NCI-H748 (cell line): ENCODE measurements around the gene ANGPTL4.
A peak's percentile ranks its signal among the peaks of the same experiment; 100 is the strongest.
"Not testable (repeated sequence)": the region's sequence is repeated elsewhere in the genome, so short reads cannot be mapped to it uniquely, and the experiment has no call there.

Experiments
- DNase-seq: peaks from one replicate; lab custom pipeline; 2025; ENCODE audit not compliant: unreplicated experiment; lab: John Stamatoyannopoulos, UW

ANGPTL4 gene

DNA sequence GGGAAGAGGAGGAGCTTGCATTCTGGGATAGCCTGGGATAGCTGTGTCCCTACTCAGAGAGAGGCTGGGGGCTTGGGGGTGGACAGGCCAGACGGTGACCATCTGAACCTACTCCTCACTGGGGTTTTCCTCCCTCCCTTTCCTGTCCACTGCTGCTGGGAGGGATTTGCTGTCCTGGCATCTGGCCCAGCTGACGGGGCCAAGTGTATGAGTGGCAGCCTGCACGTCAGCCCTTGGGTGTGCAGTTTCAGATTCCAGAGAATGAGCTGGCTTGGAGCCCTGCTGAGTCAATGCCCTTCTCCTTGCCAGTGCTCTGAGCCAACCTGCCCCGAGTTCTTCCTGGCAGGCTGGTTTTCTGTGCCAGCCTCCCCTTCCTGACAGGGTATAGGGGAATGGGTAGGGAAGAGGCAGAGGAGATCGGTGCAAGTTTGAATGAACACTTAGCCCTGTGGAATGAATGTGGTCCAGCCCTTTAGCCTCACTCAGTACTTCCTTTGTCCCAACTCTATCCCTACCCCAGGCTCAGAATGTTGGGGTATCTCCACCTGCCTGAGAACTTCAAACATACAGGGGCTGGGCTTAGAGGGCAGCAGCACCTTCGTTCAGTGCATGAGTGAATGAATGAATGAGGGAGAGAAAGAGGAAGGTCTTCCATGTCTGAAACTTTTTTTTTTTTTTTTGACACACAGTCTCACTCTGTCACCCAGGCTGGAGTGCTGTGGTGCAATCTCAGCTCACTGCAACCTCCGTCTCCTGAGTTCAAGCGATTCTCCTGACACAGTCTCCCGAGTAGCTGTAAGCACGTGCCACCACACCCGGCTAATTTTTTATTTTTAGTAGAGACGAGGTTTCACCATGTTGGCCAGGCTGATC is 1.8 kb upstream of the ANGPTL4 start:
- peak; percentile 8 for DNase-seq

DNA sequence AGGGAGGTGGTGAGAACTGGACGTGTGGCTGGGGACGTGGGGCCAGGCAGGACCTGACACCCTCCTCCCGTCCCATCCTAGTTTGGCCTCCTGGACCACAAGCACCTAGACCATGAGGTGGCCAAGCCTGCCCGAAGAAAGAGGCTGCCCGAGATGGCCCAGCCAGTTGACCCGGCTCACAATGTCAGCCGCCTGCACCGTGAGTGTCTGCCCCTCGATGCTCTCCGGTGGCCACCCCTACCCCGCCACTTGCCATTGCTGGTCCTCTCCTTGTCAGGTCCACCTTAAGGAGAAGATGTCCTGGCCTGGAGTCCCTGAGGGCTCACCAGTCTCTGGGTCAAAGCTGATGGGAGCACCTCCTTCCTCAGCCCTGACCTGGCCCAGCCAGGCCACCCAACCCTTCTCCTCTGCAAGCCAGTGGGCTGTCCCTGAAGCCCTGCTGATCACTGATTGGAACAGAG is 2.2 kb downstream of the ANGPTL4 start:
- DNase-seq = no peak

DNA sequence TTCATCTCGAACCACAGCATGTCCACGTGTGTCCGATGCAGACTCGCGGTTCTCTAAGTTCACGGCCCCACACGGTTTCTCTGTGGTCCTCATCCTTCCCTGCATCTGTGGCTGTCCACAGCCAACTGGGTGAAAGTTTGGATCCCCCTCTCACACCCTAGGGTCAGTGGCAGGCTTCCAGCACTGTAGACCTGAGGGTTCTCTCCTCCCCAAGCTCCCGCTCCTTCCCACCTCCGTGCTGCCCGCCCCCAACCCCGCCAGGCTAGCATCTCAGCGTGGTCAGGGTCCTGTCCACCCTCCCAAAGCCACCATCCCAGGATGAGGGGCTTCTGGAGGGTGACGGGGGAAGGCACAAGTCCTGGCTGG is 3.0 kb downstream of the ANGPTL4 start:
- DNase-seq = no peak

DNA sequence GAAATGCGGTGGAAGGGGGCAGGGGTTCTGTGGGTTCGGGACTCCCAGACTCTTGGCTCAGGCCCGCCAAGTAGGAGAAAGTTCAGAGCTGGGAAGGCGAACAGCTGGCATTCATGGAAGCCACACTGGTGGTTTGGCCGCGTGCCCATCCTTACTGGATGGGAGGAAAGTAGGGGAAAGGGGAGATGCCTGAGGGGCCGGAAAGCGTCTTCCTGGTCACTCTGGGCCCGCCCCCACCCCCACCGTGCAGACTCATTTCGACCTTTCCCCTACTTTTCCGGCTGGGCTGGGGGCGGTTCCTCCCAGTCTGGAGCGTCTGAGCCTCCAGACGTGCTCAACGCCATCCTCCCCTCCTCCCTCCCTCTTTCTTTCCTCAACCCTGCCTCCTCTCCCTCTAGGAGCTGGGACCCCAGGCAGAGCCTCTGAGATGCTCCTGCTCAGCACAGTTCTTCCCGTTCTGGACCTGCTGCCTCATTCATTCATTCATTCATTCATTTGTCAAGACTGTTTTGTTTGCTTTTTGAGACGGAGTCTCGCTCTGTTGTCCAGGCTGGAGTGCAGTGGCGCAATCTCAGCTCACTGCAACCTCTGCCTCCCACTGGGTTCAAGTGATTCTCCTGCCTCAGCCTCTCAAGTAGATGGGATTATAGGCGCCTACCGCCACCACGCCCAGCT is 3.5 kb downstream of the ANGPTL4 start:
- peak; percentile 24 for DNase-seq

DNA sequence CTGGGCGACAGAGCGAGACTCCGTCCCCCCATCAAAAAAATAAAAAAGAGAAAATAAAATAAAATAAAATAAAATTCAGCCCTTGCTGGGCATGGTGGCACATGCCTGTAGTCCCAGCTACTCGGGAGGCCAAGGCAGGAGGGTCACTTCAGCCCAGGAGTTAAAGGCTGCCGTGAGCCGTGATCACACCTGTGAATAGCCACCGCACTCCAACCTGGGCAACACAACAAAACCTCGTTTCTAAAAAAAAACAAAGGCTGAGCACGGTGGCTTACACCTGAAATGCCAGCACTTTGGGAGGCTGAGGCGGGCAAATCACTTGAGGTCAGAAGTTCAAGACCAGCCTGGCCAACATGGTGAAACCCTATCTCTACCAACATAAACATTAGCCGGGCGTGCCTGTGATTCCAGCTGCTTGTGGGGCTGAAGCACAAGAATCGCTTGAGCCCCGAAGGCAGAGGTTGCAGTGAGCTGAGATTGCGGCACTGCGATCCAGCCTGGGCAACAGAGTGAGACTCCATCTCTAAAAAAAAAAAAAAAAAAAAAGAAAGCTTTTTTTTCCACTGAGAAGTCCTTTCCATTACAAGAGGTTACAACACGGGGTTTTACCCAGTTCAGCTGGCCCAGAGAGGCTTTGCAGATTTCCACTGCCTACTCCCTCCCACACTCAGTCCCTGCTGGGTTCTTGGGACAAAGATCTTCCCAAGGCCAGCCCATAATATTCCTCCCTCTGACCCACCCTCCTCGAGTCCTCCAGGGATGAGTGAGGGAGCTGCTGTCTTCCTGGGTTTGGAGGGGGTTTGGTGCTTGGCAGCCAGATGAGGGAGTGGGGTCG is 6.4 kb downstream of the ANGPTL4 start:
- no peak for DNase-seq

DNA sequence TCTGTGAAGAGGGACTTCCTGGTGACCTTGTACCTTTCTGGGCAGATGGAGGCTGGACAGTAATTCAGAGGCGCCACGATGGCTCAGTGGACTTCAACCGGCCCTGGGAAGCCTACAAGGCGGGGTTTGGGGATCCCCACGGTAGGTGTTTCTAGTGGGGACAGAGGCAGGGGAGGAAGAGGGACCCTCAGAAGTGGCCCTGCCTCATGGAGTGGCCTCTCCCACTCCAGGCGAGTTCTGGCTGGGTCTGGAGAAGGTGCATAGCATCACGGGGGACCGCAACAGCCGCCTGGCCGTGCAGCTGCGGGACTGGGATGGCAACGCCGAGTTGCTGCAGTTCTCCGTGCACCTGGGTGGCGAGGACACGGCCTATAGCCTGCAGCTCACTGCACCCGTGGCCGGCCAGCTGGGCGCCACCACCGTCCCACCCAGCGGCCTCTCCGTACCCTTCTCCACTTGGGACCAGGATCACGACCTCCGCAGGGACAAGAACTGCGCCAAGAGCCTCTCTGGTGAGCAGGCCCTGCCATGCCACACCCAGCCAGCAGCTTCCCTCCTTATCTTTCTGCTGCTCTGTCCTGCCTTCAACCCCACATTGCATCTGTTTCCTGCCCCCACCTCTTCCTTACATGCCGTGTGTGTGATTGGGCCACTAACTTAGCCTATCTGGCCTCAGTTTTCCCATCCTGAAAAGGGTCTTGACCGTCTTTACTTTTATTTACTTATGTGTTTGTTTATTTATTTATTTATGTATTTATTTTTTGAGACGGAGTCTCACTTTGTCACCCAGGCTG is 7.3 kb downstream of the ANGPTL4 start:
- no peak for DNase-seq

DNA sequence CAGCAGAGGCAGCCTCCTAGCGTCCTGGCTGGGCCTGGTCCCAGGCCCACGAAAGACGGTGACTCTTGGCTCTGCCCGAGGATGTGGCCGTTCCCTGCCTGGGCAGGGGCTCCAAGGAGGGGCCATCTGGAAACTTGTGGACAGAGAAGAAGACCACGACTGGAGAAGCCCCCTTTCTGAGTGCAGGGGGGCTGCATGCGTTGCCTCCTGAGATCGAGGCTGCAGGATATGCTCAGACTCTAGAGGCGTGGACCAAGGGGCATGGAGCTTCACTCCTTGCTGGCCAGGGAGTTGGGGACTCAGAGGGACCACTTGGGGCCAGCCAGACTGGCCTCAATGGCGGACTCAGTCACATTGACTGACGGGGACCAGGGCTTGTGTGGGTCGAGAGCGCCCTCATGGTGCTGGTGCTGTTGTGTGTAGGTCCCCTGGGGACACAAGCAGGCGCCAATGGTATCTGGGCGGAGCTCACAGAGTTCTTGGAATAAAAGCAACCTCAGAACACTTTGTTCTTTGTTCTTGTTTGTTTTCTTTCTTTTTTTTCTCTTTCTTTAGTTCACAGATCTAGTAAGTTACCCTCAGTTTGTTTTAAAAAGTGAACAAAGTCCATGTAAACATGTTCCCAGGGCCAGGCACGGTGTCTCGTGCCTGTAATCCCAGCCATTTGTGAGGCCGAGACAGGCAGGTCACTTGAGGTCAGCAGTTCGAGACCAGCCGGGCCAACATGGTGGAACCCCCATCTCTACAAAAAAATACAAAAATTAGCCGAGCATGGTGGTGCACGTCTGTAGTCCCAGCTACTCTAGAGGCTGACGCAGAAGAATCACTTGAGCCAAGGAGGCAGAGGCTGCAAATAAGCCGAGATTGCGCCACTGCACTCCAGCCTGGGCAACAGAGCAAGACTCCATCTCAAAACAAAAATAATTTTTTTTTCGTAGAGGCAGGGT is 10.2 kb downstream of the ANGPTL4 start:
- DNase-seq = no peak

DNA sequence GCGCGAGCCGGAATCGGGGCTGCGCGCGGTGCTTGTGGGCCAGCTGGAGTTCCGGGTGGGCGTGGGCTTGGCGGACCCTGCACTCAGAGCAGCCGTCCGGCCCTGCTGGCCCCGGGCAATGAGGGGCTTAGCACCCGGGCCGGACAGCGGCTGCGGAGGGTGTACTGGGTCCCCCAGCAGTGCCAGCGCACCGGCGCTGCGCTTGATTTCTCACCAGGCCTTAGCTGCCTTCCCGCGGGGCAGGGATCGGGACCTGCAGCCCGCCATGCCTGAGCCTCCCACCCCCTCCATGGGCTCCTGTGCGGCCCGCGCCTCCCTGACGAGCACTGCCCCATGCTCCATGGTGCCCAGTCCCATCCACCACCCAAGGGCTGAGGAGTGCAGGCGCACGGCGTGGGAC is 11.8 kb downstream of the ANGPTL4 start:
- DNase-seq = not testable (repeated sequence)

DNA sequence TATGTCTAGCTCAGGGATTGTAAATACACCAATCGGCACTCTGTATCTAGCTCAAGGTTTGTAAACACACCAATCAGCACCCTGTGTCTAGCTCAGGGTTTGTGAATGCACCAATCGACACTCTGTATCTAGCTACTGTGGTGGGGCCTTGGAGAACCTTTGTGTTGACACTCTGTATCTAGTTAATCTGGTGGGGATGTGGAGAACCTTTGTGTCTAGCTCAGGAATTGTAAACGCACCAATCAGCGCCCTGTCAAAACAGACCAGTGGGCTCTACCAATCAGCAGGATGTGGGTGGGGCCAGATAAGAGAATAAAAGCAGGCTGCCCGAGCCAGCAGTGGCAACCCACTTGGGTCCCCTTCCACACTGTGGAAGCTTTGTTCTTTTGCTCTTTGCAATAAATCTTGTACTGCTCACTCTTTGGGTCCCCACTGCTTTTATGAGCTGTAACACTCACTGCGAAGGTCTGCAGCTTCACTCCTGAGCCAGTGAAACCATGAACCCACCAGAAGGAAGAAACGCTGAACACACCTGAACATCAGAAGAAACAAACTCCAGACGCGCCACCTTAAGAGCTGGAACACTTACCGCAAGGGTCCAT is 12.5 kb downstream of the ANGPTL4 start:
- DNase-seq = not testable (repeated sequence)

DNA sequence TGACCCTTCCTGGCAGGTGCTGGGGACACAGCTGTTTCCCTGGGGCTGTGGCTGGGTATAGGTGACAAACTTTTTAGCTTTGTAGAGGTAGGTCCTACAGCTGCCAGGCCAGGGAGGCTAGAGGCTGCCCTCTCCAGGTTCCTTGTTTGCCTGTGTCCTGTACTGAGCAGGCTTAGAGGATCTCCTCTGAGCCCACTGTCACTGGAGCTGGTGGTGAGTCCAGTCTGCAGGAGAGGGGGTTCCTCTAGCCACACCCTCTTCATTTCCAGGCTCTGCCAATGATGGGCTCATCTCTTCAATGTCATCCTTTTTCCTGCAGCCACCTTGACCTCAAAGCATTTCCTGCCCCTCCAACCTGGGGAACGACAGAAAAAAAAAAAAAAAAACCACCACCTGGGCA is 13.6 kb downstream of the ANGPTL4 start:
- DNase-seq = no peak

DNA sequence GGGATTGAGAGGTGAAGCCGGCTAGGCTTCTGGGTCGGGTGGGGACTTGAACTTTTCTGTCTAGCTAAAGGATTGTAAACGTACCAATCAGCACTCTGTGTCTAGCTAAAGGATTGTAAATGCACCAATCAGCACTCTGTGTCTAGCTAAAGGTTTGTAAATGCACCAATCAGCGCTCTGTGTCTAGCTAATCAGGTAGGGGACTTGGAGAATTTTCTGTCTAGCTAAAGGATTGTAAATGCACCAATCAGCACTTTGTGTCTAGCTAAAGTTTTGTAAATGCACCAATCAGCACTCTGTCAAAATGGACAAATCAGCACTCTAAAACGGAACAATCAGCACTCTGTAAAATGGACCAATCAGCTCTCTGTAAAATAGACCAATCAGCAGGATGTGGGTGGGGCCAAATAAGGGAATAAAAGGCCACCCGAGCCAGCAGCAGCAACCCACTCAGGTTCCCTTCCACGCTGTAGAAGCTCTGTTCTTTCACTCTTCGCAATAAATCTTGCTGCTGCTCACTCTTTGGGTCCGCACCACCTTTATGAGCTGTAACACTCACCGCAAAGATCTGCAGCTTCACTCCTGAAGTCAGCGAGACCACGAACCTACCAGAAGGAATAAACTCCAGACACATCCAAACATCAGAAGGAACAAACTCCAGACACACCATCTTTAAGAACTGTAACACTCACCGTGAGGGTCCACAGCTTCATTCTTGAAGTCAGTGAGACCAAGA is 15.4 kb downstream of the ANGPTL4 start:
- DNase-seq = not testable (repeated sequence)

DNA sequence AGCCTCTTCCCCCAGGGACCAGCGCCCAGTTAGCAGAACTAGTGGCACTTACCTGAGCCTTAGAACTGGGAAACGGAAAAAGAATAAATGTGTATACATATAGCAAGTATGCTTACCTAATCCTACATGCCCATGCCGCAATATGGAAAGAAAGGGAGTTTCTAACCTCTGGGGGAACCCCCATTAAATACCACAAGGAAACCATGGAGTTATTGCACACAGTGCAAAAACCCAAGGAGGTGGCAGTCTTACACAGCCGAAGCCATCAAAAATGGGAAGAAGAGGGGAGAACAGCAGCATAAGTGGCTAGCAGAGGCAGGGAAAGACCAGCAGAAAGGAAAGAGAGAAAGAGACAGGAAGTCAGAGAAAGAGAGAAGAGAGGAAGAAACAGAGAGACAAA is 20.6 kb downstream of the ANGPTL4 start:
- not testable (repeated sequence) for DNase-seq

DNA sequence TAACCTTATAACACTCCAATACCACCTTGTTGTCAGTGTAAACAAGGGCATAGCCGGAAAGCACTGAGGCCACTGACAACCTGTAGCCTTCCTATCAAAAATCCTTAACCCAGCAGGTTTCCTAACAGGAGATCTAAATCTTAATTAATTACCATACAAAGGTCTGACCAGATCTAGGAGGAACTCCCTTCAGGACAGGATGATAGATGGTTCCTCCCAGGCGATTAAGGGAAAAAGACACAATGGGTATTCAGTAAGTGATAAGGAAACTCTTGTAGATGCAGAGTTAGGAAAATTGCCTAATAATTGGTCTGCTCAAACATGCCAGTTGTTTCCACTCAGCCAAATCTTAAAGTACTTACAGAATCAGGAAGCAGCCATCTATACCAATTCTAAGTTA is 21.1 kb downstream of the ANGPTL4 start:
- DNase-seq = not testable (repeated sequence)

DNA sequence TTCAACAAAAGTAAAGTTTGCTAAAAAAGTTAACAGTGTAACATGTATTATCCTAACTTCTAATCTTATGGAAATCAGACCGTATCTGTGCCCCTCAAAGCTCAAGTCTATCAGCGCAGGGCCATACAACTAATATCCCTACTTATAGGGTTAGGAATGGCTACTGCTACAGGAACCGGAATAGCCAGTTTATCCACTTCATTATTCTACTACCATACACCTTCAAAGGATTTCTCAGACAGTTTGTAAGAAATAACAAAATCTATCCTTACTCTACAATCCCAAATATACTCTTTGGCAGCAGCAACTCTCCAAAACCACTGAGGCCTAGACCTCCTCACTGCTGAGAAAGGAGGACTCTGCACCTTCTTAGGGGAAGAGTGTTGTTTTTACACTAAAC is 21.6 kb downstream of the ANGPTL4 start:
- not testable (repeated sequence) for DNase-seq

DNA sequence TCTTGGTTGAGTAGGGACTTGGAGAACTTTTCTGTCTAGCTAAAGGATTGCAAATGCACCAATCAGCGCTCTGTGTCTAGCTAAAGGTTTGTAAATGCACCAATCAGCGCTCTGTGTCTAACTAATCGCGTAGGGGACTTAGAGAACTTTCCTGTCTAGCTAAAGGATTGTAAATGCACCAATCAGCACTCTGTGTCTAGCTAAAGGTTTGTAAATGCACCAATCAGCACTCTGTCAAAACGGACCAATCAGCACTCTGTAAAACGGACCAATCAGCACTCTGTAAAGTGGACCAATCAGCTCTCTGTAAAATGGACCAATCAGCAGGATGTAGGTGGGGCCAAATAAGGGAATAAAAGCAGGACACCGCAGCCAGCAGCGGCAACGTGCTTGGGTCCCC is 22.5 kb downstream of the ANGPTL4 start:
- DNase-seq = not testable (repeated sequence)

DNA sequence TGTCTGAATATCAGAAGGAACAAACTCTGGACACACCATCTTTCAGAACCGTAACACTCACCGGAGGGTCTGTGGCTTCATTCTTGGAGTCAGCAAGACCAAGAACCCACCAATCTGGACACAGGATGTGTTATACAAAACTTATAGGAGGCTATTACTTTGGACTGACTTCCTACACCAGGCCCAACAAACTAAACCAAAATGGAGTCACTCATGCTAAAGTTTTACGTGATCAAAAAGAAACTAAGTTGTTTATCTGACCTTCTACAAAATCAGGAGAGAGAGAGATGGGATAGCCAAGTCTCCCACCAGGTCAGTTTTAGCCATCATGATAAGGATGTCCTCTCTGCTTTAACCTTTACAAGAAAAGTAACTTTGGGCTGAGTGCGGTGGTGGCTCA is 23.0 kb downstream of the ANGPTL4 start:
- no peak for DNase-seq

DNA sequence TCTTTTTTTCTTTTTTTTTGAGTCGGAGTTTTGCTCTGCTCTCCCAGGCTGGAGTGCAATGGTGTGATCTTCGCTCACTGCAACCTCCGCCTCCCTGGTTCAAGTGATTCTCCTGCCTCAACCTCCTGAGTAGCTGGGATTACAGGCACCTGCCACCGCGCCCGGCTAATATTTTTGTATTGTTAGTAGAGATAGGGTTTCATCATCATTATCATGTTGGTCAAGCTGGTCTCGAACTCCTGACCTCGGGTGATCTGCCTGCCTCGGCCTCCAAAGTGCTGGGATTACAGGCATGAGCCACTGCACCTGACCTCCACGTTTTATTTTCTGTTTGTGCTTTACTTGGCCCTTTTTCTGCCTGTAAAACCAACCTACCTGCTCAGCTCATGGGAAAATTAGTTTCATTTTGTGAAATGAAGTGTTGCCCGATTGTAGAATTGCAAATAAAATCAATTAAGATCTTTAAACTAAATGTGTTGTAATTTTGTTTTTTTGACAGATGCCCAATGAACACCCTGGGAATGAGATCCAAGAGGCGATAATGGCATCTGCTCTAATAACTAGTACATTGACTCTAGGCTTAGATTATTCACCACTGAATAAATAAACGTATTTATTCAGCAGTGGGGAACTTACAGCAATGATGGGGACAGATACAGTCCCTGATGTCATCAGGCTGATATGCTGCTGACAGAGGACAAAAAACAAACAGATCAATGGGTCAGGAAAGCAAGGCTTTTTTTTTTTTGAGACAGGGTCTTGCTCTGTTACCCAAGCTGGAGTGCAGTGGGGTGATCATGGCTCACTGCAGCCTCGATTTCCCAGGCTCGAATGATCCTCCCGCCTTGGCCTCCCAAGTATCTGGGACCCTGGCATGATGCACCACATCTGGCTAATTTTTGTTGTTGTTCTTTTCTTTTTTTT is 24.0 kb downstream of the ANGPTL4 start:
- peak; percentile 28 for DNase-seq

DNA sequence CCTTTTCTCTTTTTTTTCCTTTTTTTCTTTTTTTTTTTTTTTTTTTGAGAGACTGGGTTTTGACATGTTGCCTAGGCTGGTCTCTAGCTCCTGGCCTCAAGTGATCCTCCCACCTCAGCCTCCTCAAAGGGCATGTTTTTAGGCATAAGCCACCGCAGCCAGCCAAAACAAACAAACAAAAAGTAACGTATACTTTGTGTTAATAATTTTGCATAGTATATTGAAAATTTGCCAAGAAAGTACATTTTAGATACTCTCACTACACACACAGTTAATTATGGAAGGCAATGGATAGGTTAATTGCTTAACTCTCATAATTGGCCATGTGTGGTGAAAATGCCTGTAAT is 24.6 kb downstream of the ANGPTL4 start:
- no peak for DNase-seq
